Stimulated activated CD8-positive, alpha-beta memory T cell treated with anti-CD3 and anti-CD28 coated beads, Interleukin-15, amount 100 ng/mL, for 4 hours (primary cell): ENCODE measurements around the gene PLBD2.

Source experiments
- DNase-seq, 2 donors: peaks; one replicate each; pipeline ENCODE4 v3.0.0-alpha.2; 2020; ENCODE audit warnings: low read depth in 2 of 2

Gene PLBD2

DNA sequence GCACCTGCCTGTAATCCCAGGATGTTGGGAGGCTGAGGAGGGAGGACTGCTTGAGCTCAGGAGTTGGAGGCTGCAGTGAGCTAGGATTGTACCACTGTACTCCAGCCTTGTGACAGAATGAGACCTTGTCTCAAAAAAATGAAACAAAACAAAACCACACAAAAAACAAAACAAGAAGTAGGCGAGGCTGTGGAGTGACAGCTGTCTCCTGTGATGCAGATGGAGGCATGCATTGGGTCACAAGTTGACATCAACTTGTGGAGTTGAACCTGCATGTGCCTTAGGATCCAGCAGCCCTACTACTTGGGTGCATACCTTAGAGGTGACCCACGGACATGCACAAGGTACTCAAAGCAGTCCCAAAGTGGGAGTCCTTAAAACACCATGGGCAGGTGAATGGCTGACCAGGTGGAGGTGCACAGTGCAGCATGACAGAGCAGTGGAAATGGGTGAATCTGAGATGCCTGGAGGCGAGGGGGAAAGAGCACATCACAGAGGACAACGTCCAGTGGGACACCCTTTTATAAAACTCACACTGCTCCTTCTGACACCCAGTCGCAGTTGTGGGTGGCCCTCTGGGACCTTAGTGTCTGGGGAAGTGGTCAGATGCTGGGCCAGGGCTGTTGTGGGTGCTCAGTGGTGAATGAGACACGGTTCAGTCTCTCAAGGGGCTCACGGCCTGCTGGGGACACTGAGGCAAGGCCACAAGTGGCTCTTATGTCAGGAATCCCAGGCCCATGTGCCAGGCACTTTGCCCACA is 12.7 kb downstream of the PLBD2 start:
- DNase-seq = no peak

DNA sequence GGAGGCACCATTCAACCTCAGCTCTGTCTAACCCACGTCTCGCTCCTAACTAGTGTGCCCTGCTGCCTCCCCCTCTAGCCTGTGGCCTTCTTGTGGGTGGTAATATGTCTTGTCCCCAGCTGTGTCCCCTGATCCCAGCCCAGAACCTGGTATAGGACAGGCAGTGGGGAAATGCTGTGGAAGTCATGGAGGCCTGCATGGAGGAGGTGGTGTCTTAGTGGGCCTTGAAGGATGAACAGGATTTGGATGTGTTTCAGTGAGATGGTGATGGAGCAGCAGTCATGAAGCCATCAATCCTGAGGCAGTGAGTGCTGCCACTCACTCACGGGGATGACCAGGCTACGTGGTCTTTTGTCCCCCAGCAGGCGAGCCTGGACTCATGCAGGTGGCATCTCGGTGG is 13.4 kb downstream of the PLBD2 start:
- no peak for DNase-seq

DNA sequence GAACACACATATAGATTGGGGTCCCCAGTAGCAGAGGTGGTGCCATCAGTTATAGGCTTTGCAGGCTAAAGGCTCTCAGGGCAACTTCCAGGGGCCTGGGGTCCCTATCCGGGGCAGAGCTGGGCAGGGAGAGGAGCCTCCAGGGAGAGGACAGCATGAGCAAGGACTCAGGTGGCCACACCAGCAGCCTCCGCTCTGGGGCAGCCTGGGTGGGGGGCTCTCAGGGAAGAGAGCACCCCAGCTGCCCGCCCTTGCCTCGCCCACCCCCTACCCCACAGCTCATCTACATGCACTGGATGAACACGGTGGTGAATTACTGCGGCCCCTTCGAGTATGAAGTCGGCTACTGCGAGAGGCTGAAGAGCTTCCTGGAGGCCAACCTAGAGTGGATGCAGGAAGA is 14.0 kb downstream of the PLBD2 start:
- no peak for DNase-seq

DNA sequence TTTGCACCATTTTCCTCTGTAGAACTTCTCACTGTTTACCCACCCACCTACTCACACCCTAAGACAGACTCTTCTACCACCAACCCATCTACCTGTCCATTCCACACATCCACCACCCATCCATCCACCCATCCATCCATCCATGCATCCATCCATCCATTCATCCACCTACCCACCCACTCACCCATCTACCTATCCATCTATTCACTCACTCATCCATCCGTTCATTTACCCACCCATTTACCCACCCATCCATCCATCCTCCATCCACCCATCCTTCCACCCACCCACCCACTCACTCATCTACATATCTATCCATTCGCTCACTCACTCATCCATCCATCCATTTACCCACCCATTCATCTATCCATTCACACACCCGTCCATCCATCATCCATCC is 15.1 kb downstream of the PLBD2 start:
- no peak for DNase-seq

DNA sequence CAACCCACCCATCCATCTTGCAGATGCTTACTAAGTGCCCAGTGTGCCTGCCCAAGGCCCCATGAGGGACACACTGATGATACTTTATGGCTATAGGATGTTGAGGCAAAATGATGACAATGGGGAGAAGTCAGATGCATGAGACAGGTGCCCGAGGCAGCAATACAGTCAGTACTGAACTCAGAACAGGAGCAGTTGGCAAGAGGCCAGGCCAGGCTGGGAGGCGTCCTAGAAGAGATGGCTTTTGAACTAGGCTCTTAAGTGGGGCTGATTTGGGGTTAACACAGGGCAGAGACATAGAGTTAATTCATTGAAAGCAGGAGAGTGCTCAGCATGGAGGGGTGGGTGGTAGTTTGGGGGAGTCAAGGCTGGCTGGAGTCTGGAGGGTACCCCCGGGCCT is 15.6 kb downstream of the PLBD2 start:
- DNase-seq = no peak

DNA sequence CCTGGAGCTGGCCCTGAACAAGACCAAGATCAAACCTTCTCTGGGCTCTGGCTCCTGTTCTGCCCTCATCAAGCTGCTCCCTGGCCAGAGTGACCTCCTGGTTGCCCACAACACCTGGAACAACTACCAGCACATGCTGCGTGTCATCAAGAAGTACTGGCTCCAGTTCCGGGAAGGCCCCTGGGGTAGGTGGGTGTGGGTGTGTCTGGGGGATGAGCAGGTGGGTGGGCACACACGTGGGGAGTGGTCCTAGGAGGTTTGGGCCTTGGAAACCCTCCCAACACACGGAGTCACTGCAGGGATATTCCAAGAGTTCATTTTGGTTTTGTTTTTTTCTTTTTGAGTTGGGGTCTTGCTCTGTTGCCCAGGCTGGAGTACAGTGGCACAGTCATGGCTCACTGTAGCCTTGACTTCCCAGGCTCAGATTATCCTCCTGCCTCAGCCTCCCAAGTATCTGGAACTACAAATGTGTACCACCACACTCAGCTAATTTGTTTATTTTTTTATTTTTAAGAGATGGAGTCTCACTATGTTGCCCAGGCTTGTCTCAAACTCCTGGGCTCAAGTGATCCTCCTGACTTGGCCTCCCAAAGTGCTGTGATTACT is 16.5 kb downstream of the PLBD2 start:
- DNase-seq = no peak

DNA sequence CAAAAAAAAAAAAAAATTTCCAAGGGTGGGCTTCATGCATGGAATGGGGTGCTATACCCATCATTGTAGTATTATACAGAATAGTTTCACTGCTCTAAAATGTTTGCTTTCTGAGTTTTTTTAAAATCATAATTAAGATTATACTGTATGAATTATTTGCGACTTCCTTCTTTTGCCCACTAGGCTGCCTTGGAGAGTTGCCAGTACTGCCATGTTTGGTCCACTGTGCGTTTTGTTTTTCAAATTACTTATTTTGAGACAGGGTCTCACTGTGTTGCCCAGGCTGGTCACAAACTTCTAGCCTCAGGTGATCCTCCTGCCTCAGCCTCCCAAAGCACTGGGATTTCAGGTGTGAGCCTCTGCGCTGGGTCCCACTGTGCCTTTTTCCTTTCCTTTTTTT is 19.9 kb downstream of the PLBD2 start:
- DNase-seq = no peak

DNA sequence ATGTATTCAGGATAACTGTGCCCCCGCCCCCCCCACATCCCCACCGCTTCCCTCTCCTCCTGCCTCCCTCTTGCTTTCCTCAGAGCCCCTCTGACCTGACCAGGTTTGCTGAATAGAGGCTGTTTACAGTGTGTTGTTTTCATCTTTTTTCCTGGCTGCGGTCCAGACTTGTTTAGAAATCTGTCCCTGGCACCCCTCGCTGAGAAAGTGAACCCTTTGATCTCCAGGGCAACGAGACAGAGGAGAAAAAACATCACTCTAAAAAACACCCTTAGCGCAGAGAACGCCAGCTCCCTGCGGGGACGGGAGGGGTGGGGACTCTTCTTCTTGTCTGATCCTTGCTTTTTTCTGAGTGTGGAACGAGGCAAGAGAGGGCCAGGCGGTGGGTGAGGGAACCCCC is 22.8 kb downstream of the PLBD2 start:
- no peak for DNase-seq

DNA sequence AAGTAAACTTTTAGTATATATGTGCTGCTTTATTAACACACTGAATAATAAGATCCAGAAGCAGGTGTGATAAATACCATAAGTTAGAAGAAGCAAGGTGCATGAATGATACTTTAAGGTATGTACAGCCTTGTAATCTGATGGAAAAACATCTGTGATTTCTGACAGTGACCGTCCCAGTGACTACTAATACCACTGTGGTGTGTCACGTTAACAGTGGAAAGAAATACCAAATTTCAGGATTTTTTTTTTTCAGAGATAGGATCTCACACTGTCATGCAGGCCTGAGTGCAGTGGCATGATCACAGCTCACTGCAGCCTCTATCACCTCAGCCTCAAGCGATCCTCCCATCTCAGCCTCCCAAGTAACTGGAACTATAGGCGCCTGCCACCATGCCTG is 23.8 kb downstream of the PLBD2 start:
- DNase-seq = no peak

DNA sequence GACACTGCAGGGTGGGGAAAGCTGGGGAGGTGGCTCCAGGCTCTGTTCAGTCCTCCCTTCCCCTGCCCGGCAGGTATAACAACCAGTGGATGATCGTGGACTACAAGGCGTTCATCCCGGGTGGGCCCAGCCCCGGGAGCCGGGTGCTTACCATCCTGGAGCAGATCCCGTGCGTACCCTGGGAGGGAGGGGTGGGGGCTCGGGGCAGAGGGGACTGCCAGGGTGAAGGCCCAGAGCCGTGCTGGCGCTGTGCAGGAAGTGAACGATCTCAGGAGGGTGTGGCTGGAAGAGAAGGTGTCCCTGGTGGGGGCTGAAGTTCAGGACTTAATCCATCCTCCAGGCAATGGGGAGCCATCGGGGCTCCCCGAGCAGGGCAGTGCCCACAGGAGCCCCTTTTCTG is 26.4 kb downstream of the PLBD2 start:
- no peak for DNase-seq

DNA sequence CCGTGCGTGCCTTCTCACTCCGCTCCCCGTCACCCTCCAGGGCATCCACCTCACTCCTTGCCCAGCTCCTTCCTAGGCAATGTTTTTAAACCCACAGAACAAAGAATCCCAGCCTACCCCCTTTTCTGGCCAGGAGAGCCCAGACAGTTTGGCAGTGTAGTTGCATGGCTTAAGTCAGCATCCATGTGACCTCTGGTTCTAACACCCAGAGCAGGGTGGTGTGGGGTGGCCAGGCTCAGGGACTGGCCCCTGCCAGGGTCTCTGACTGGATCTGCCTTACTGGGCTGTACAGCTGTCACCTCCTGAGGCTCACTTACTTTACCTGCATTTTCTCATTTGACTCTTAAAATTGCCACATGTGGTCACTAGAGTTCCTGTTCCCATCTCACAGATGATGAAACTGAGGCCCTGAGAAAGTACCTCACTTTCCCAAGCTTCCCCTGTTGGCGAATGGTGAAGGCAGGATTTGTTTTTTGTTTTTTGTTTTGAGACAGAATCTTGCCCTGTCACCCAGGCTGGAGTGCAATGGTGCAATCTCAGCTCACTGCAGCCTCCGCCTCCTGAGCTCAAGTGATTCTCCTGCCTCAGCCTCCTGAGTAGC is 27.0 kb downstream of the PLBD2 start:
- no peak for DNase-seq

DNA sequence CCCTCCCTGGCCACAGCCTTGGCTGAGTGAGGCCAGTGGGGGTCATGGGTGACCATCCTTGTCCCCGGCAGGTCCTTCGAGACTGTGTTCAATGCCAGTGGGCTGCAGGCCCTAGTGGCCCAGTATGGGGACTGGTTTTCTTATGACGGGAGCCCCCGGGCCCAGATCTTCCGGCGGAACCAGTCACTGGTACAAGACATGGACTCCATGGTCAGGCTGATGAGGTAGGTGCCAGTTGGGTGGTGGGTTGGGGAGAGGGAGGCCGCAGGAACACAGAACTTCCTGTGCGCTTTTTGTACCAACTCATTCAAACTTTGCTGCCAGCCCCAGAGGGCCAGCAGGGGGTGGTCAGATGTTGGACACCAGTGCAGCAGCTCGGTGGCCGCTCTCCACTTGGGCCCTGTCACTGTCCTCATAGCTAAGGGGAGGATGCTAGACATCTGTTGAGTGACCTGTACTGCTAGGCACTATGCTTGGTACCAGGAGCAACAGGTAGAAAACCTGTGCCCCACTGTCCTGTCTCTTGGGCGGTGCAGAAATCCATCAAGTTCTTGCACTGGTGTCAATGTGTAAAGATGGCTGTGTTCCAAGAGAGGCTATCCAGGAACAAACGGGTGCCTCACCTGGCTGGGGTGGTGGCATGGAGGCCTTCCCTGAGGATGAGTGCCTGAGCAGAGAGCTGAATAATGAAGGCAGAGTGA is 28.6 kb downstream of the PLBD2 start:
- DNase-seq = no peak

DNA sequence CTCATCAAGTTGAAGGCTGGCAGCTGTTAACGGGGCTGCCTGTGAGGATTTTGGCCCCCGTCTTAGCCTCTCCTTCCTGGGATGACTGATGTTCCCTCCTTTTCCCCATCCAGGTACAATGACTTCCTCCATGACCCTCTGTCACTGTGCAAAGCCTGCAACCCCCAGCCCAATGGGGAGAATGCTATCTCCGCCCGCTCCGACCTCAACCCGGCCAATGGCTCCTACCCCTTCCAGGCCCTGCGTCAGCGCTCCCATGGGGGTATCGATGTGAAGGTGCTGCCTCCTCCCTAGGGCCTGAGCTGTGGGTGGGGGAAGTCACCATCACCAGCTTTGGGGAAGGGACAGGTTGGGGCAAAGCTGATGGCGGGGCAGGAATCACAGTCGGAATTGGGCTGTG is 29.2 kb downstream of the PLBD2 start:
- DNase-seq = no peak

DNA sequence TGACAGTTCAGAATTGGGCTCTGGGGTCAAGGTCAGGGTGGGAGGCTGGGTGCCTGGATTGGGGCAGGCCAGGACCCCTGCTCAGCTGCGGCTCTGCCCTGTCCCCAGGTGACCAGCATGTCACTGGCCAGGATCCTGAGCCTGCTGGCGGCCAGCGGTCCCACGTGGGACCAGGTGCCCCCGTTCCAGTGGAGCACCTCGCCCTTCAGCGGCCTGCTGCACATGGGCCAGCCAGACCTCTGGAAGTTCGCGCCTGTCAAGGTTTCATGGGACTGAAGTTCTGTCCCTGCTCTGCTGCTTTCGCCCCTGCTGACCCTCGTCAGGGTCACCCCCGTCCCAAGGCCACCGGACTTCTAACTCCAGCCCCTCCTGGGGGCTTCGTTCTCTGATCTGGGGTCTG is 30.0 kb downstream of the PLBD2 start:
- no peak for DNase-seq

DNA sequence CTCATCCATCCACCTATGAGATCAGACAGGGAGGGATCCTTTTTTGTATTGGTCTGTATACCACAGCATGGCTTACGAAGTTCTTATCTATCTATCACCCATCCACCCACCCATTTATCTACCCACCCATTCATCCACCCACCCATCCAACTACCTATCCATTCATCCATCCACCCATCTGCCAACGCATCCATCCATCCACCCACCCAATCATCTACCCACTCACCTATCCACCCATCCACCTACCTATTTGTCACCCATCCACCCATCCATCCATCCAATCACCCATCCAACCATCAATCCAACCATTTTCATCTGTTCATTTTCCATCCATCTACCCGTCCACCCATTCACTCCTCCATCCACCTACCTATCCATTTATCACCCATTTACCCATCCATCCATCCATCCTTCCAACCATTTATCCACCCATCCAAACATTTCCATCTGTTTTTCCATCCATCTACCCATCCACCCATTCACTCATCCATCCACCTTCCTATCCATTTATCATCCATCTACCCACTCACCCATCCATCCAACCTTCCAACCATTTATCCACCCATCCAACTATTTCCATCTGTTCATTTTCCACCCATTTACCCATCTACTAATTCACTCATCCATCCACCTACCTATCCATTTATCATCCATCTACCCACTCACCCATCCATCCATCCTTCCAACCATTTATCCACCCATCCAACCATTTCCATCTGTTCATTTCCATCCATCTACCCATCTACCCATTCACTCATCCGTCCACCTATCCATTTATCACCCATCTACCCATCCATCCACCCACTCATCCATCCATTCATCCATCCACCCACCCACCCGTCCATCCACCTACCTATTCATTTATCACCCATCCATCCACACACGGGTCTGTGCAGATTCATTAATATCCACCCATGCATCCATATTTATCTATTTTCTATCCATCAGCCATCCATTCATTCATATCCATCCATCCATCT is 32.0 kb downstream of the PLBD2 start:
- DNase-seq = no peak

DNA sequence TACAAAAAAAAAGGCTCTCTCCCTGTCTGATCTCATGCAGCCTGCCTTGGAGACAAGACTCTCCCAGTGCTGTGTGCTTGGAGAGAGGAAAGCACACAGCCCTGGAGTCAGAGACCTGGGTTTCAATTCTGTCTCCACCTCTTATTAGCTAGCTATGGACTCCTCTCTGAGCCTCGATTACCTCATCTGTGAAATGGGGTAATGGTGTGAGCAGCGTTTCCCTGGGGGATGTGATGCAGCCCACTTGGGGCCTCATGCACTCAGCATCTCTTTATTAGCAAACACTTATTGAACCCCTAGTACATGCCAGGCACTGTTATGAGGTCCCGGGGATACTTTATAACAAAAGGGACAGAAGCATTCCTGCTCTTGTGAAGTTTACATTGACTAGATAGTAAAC is 32.8 kb downstream of the PLBD2 start:
- no peak for DNase-seq

DNA sequence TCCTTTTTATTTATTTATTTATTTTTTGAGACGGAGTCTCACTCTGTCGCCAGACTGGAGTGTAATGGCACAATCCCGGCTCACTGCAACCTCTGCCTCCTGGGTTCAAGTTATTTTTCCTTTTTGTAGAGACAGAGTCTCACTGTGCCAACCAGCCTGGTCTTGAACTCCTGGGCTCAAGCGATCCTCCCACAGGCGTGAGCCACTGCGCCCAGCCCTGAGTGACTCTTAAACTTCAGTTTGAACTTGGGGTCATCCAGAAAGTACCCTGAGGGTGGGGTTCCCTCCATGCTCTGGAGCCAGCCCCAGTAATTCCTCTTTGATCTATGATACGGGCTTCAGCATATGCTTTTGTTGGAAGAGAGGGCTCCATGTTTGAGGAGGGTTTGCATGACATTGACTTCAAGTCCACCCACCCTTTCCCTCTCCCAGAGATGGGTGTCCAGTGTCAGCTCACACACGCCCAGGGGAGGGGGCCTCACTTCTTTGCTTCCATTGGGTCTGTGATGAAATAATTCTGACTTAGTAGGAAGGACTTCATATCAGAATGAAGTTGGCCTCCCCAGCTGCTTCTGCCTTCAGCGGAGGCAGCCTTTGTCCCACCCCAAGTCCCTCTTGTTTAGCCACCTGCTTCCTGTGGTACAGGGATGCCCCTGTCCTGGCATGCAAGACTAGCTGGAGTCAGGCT is 33.4 kb downstream of the PLBD2 start:
- no peak for DNase-seq

DNA sequence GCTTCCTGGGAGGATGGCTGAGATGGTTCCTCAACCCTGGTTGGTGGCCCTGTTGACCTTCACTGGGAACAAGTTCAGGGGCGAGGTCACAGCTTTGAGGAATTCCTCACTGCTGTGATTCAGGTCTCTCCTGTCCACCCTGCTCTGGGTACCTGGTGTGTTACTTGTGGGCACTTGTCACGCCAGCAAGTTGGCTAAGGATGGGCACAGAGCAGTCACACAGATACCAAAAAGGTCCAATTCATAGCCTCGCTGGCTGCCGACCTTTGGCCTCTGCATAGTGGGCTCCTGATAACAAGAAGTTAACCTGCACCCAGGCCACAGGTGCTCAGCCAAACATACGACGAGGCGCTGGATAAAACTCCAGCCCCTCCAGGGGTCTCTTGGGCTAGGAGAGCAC is 34.1 kb downstream of the PLBD2 start:
- DNase-seq = no peak

DNA sequence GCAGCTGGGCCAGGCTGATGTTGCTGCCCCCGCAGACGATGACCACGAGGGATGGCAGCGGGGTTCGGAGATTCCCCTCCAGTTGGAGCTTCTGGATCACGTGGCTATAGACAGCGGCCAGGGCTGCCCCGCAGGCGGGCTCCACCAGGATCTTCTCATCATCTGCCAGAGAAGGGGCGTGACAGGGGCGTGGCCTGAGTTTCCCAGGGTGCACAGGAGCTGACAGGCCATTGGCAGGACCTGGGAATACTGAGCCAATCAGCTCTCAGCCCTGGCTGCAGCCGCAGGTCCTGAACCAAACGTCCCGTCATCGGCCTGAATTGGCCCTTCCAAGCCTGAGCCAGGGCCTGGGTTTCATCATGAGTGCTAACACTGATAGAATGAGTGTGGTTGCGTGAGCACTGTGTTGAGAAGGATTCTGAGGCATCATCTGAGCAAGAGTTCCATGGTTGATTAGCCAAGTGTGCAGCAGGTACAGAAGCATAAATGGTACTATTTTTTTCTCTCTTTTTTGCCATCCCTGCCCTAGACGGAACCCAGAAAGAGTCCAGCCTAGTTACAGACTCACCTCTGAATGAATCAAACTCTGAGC is 34.7 kb downstream of the PLBD2 start:
- DNase-seq = no peak

DNA sequence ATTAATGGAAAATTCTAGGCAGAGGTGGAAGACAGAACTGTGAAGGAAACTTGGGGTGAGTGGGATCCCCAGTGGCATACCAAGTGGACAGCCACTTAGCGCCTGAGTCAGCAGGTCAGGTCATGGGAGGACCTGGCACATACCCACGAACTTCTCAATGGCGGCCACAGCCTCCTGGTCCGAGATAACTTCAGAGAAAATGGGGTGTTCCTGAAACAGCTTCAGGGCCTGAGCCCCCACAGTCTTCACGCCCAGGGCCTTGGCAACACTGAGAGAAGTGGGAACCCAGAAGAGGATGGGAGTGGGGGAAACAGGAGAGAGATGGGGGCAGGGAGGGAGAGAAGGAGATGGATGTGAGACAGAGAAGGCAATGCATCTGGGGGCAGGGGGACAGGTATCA is 35.4 kb downstream of the PLBD2 start:
- no peak for DNase-seq

DNA sequence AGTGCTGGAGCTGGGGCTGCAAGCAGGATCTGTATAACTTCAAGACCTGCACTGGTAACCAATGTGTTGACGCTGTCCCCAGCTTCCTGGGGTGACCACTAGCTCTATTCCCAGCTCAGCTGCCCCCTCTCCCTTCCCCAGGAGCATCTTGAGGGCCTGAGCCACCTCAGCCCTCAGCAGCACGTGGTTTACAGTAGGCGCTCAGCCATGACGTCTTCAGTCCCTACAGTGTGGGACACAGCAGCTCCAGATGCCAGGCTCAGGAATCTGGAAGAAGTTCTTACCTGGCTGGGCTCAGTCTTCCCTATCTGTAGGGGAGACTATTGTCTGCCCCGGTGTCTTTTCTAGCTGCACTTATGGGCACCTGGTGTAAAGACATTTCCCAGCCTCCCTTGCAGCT is 36.7 kb downstream of the PLBD2 start:
- no peak for DNase-seq
